HepG2 (cell line): ENCODE data around the gene SLC22A14. TPM values are rescaled to one million over a fixed set of nuclear protein-coding genes. Genes with fewer than 3 reads are reported as not detected.
"Not testable (repeated sequence)": the region's sequence is repeated elsewhere in the genome, so short reads cannot be mapped to it uniquely, and the experiment has no call there.

ENCODE experiments used
- ATAC-seq: fragments of 200-7000 bp; cut with Tn5 transposase; 3 replicates; pipeline ENCODE4 v1.9.1; 2020; ENCODE audit warnings: mild to moderate bottlenecking, moderate library complexity
- BruUV-seq: library from RNA; stranded (reverse); fragments of 400-500 nt; replicated peaks from 2 replicates; lab custom pipeline; 2021; lab: Mats Ljungman, UMichigan
- CTCF ChIA-PET: fragments of 300-600 bp; formaldehyde crosslinking; extraction: SDS; loops from one replicate; lab custom pipeline; 2021; ENCODE audit warnings: low total read pairs, inconsistent platforms, low intra/inter-chr PET ratio; lab: Yijun Ruan, JAX
- POLR2A ChIA-PET: fragments of 350-600 bp; sonication (Branson Sonifier 250); formaldehyde crosslinking; loops from one replicate; lab custom pipeline; 2020; ENCODE audit warnings: antibody characterized with exemption, inconsistent platforms; lab: Yijun Ruan, JAX
- DNase-seq: peaks from one replicate; pipeline ENCODE4 v3.0.0-alpha.2; 2015; ENCODE audit warnings: low spot score
- FAIRE-seq: peaks from 3 replicates; lab custom pipeline; 2011; peaks lifted over from hg19 to GRCh38; lab: Jason Lieb, UNC
- H2AFZ ChIP-seq: one replicate; pipeline ENCODE4 v1.6.1; 2011; ENCODE audit warnings: low read length, inconsistent platforms
- H3K27ac ChIP-seq: fragments of 300-600 bp; 3 replicates; pipeline ENCODE4 v1.8.0; 2011; ENCODE audit warnings: mixed run types, mild to moderate bottlenecking, mixed read lengths, low read length, inconsistent platforms; ENCODE audit not compliant: insufficient read depth; ENCODE audit errors: extremely low read length
- H3K27me3 ChIP-seq, 2 experiments: fragments of 200-600 bp in 1 of 2; 2 replicates in 1 of 2; 3 replicates in 1 of 2; pipeline versions ENCODE4 v1.6.0 to v1.8.0; 2011; ENCODE audit warnings: low read length in 2 of 2, mild to moderate bottlenecking in 2 of 2, moderate library complexity in 2 of 2, inconsistent platforms in 1 of 2; ENCODE audit not compliant: insufficient read depth in 2 of 2, control insufficient read depth in 1 of 2
- H3K36me3 ChIP-seq, 2 experiments: fragments of 200-600 bp in 1 of 2; replicated peaks in 1 of 2; 2 replicates in 1 of 2; 3 replicates in 1 of 2; pipeline versions ENCODE4 v1.5.1 to v1.8.0; 2011; ENCODE audit warnings: low read length in 2 of 2, inconsistent platforms in 1 of 2; ENCODE audit not compliant: insufficient read depth in 2 of 2, control insufficient read depth in 1 of 2
- H3K4me1 ChIP-seq: 2 replicates; pipeline ENCODE4 v1.5.1; 2012; ENCODE audit warnings: low read length, inconsistent platforms; ENCODE audit not compliant: insufficient read depth
- H3K4me2 ChIP-seq: 2 replicates; pipeline ENCODE4 v1.6.0; 2011; ENCODE audit warnings: low read depth, low read length, inconsistent platforms
- H3K4me3 ChIP-seq, 3 experiments: fragments of 200-600 bp in 1 of 3; sonication (generic), shearing (Covaris generic) in 1 of 3; replicated peaks in 1 of 3; 2 replicates each; pipeline ENCODE4 v1.5.1; 2011 to 2016; ENCODE audit warnings: low read length in 3 of 3, inconsistent platforms in 2 of 3, low read depth in 2 of 3, mild to moderate bottlenecking in 2 of 3, control low read depth in 1 of 3, mixed read lengths in 1 of 3; ENCODE audit not compliant: insufficient read depth in 1 of 3
- H3K79me2 ChIP-seq: one replicate; pipeline ENCODE4 v1.6.1; 2011; ENCODE audit warnings: low read length, inconsistent platforms; ENCODE audit not compliant: insufficient read depth
- H3K9ac ChIP-seq: 2 replicates; pipeline ENCODE4 v1.6.0; 2011; ENCODE audit warnings: mild to moderate bottlenecking, low read depth, low read length, inconsistent platforms; ENCODE audit not compliant: insufficient read depth
- H3K9me3 ChIP-seq: 2 replicates; pipeline ENCODE4 v1.5.1; 2012; ENCODE audit warnings: mild to moderate bottlenecking, low read length
- H4K20me1 ChIP-seq: 2 replicates; pipeline ENCODE4 v1.6.0; 2011; ENCODE audit warnings: inconsistent platforms, mild to moderate bottlenecking, low read length, moderate library complexity; ENCODE audit not compliant: insufficient read depth
- SOX13 ChIP-seq, 3 experiments: fragments of 450-650 bp in 1 of 3; sonication (generic) in 1 of 3; formaldehyde crosslinking in 1 of 3; IDR thresholded peaks in 2 of 3; conservative IDR thresholded peaks in 1 of 3; 2 replicates each; pipeline versions ENCODE4 v1.5.0 to v1.6.1; 2016 to 2020; ENCODE audit warnings: antibody characterized with exemption in 1 of 3, mild to moderate bottlenecking in 1 of 3, missing compliant biosample characterization in 1 of 3, missing genetic modification reagents in 1 of 3, moderate library complexity in 1 of 3
- WGBS: methylation state at CpG from one replicate; pipeline ENCODE4 v1.1.6; 2017; ENCODE audit warnings: low lambda C conversion rate; 5-methylcytosine and 5-hydroxymethylcytosine counted together
- in situ Hi-C: cut with HindIII; loops from 2 replicates; pipeline ENCODE4 v1.10.0; 2017; ENCODE audit warnings: low pct_unique_long_range_greater_than_20kb; ENCODE audit not compliant: extremely low pct_ligation_motif_present
- intact Hi-C: fragments of 100-400 bp; cut with micrococcal nuclease; formaldehyde crosslinking; loops from one replicate; pipeline ENCODE4 v1.10.0; 2022; ENCODE audit not compliant: unreplicated experiment
- polyA plus RNA-seq, 8 experiments: library from polyadenylated mRNA; depleted of rRNA in 3 of 8; stranded (reverse) in 7 of 8; unstranded in 1 of 8; fragments of >200 nt; fragmentation: Illumina TruSeq in 4 of 8; extraction: Trizol in 4 of 8; gene quantifications; 2 replicates each; pipeline versions ENCODE4 v1.2.1 to v1.2.3, GENCODE V29; 2011 to 2016; ENCODE audit warnings: low read depth in 4 of 8, missing spikeins in 1 of 8, mixed read lengths in 1 of 8; ENCODE audit not compliant: insufficient read depth in 1 of 8
- total RNA-seq, 5 experiments: library from RNA; depleted of rRNA; stranded (reverse); fragments of >200 nt; fragmentation: Illumina TruSeq; extraction: Trizol; gene quantifications; 2 replicates each; pipeline ENCODE4 v1.2.3, GENCODE V29; 2016; ENCODE audit warnings: low read depth in 1 of 5

SLC22A14 gene
- total and polyA plus RNA-seq, 2 of the 13 experiments (the other 11 are each of a cell fraction or from before 2014, with no cell fraction given) = 0.03 TPM; not detected in 1

DNA sequence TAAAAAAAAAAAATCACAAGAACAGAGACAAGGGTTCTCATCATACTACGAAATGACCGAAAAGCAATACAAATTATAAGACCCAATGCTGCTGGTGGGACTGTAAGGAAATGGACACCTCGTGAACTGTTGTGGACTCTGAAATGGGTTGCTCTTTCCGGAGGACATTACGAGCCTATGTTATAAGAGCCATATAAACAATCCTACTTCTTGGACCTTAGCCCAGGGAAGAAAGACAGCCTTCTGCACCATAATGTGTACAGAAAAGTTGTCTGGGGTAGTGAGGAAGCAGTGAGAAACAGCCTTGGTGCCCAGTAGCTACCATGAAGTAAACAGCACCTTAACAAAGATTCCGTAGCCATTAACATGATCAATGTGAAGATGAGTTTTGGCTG lies 2.7 kb downstream of the SLC22A14 start:
- ATAC-seq (no peak), DNase-seq (no peak), FAIRE-seq (no peak)
- Histone ChIP-seq H3K4me3 (no peak overlapping the region), H2AFZ (no peak overlapping the region), H3K79me2 (no peaks in the 10 kb centered on the region), H3K27me3 (peaks cover 0 to 11% of the 10 kb centered on the region in 2 experiments; a peak in 3 of 5 replicates), H4K20me1 (no peaks in the 10 kb centered on the region), H3K9ac (no peak overlapping the region), H3K36me3 (no peaks in the 10 kb centered on the region), H3K27ac (no peak overlapping the region), H3K9me3 (no peaks in the 10 kb centered on the region), H3K4me2 (no peak overlapping the region), H3K4me1 (no peaks in the 10 kb centered on the region)
- ChIA-PET CTCF (no interaction called here), POLR2A (no interaction called here)
- intact Hi-C loops (no loop called here), in situ Hi-C loops (no loop called here)
- BruUV-seq = no TSS peak
- TF ChIP-seq SOX13 (IDR thresholded peaks at IDR 0.05) (no peak), SOX13 (CRISPR knock-in tag; conservative IDR thresholded peaks at IDR 0.05 in 1 of 2, IDR thresholded peaks at IDR 0.05 in 1 of 2) (no peak)
- WGBS = 59% methylated on average over 6 of the region's 6 CpGs

- H3K27ac ChIP-seq, H3K4me1 ChIP-seq, H3K27me3 ChIP-seq, H3K9ac ChIP-seq, H3K4me3 ChIP-seq, H3K4me2 ChIP-seq, H2AFZ ChIP-seq, H3K9me3 ChIP-seq, intact Hi-C loops, DNase-seq, BruUV-seq, CTCF ChIA-PET, in situ Hi-C loops, H4K20me1 ChIP-seq, H3K36me3 ChIP-seq, FAIRE-seq, POLR2A ChIA-PET, H3K79me2 ChIP-seq, ATAC-seq: not testable (repeated sequence)
- 52% methylated on average over 16 of the region's 16 CpGs for WGBS
These were observed 7.5 kb downstream of the SLC22A14 start for GRCh38 chr3:38289286-38290217.

DNA sequence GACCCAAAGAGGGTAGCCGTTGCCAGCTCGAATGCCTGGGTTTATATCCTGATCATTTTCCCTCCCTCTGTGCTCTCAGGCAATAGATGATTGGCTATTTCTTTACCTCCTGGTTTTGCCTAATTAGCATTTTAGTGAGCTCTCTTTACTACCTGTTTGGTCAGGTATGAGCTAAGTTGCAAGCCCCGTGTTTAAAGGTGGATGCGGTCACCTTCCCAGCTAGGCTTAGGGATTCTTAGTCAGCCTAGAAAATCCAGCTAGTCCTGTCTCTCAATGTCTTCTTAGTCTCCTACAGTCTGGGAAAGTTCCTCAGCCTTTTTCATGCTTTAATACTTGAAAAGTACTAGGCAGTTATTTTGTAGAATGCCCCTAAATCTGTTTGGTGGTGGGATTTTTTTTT lies 15.0 kb downstream of the SLC22A14 start:
- H3K9me3 ChIP-seq, CTCF ChIA-PET, intact Hi-C loops, H4K20me1 ChIP-seq, FAIRE-seq, H3K4me2 ChIP-seq, H3K79me2 ChIP-seq, H2AFZ ChIP-seq, DNase-seq, H3K4me3 ChIP-seq, H3K9ac ChIP-seq, BruUV-seq, ATAC-seq, H3K27me3 ChIP-seq, H3K4me1 ChIP-seq, H3K27ac ChIP-seq, H3K36me3 ChIP-seq, in situ Hi-C loops: not testable (repeated sequence)
- 4% methylated on average over 4 of the region's 4 CpGs for WGBS
- POLR2A ChIA-PET = interaction anchor here (0.6 kb wide), 1 partner anchor 35 kb away, joined by 3 read pairs; no protein-coding TSS in a partner anchor
